Fibroblast of upper back skin (primary cell): ENCODE data around the gene OCLN.
"Not testable (repeated sequence)": the region's sequence is repeated elsewhere in the genome, so short reads cannot be mapped to it uniquely, and the experiment has no call there.

ENCODE experiments used
- DNase-seq: peaks from one replicate; pipeline ENCODE4 v3.0.0-alpha.2; 2013

OCLN gene

GRCh38 chr5:69530561-69531405, 38.2 kb downstream of the OCLN start:
- no peak for DNase-seq

GRCh38 chr5:69531406-69531801, 38.8 kb downstream of the OCLN start:
- no peak for DNase-seq

GRCh38 chr5:69537911-69538310, 45.3 kb downstream of the OCLN start:
- not testable (repeated sequence) for DNase-seq

- DNase-seq: not testable (repeated sequence)
These were observed 46.1 kb downstream of the OCLN start for GRCh38 chr5:69538735-69539134.

GRCh38 chr5:69541347-69541746, 48.8 kb downstream of the OCLN start:
- DNase-seq: not testable (repeated sequence)

GRCh38 chr5:69542838-69543618, 50.4 kb downstream of the OCLN start:
- DNase-seq: not testable (repeated sequence)

GRCh38 chr5:69544602-69545001, 52.0 kb downstream of the OCLN start:
- DNase-seq: not testable (repeated sequence)

- DNase-seq: peak; percentile 70
These were observed 67.3 kb downstream of the OCLN start, which contains the start of gene GTF2H2C for GRCh38 chr5:69559908-69560330. Gene GTF2H2C, plus strand, starts transcription at chr5:69560191. Its CDS starts 4,942 bp downstream, at chr5:69565133.

GRCh38 chr5:69560587-69561431, 68.2 kb downstream of the OCLN start:
- not testable (repeated sequence) for DNase-seq

GRCh38 chr5:69566172-69566571, 73.6 kb downstream of the OCLN start:
- DNase-seq: not testable (repeated sequence)

GRCh38 chr5:69568072-69568471, 75.5 kb downstream of the OCLN start:
- not testable (repeated sequence) for DNase-seq

GRCh38 chr5:69583356-69583755, 90.8 kb downstream of the OCLN start:
- not testable (repeated sequence) for DNase-seq

- DNase-seq: not testable (repeated sequence)
These were observed 103.7 kb downstream of the OCLN start for GRCh38 chr5:69596114-69596840.

- DNase-seq: not testable (repeated sequence)
These were observed 109.4 kb downstream of the OCLN start for GRCh38 chr5:69601947-69602346.

- not testable (repeated sequence) for DNase-seq
These were observed 114.2 kb downstream of the OCLN start for GRCh38 chr5:69606839-69607238.
